Nephron (organoid): Measurements from ENCODE around the gene HS6ST3.

ENCODE experiments used
- H3K27ac Mint-ChIP-seq, 3 experiments: 2 replicates each; pipeline ENCODE4 v1.8.0; 2020; ENCODE audit warnings: mixed read lengths in 3 of 3, mild to moderate bottlenecking in 2 of 3, moderate library complexity in 1 of 3
- H3K27me3 Mint-ChIP-seq: 2 replicates; pipeline ENCODE4 v1.8.0; 2021; ENCODE audit warnings: low read depth, mild to moderate bottlenecking, moderate library complexity, mixed read lengths
- H3K36me3 Mint-ChIP-seq: 2 replicates; pipeline ENCODE4 v1.8.0; 2020; ENCODE audit warnings: low read depth, mixed read lengths
- H3K4me1 Mint-ChIP-seq: 2 replicates; pipeline ENCODE4 v1.8.0; 2020; ENCODE audit warnings: mixed read lengths
- H3K4me3 Mint-ChIP-seq, 3 experiments: 2 replicates each; pipeline ENCODE4 v1.8.0; 2020; ENCODE audit warnings: mild to moderate bottlenecking in 3 of 3, mixed read lengths in 3 of 3, moderate library complexity in 2 of 3
- H3K9me3 Mint-ChIP-seq: 2 replicates; pipeline ENCODE4 v1.8.0; 2020; ENCODE audit warnings: mixed read lengths
- CTCF ChIP-seq, 3 experiments: fragments of 200-600 bp; sonication (generic); IDR thresholded peaks; one replicate each; pipeline ENCODE4 v1.5.0; 2021; ENCODE audit warnings: antibody characterized with exemption in 3 of 3; ENCODE audit not compliant: unreplicated experiment in 3 of 3

HS6ST3 gene

GRCh38 chr13:96546463-96546862 is 456.6 kb downstream of the HS6ST3 start:
- no peak for TF ChIP-seq CTCF (IDR thresholded peaks at IDR 0.05; ENCODE audit: unreplicated experiment in 3 of 3)
- no peak overlapping the region for H3K27ac Mint-ChIP-seq

GRCh38 chr13:96551546-96551945 is 461.6 kb downstream of the HS6ST3 start:
- H3K27ac Mint-ChIP-seq: peak overlapping the region; percentile 58 to 66 (median 60)
- no peaks in the 10 kb centered on the region for H3K36me3 Mint-ChIP-seq
- H3K4me3 Mint-ChIP-seq: no peak overlapping the region
- no peaks in the 10 kb centered on the region for H3K27me3 Mint-ChIP-seq
- no peak for TF ChIP-seq CTCF (IDR thresholded peaks at IDR 0.05; ENCODE audit: unreplicated experiment in 3 of 3)
- H3K9me3 Mint-ChIP-seq: no peaks in the 10 kb centered on the region
- H3K4me1 Mint-ChIP-seq: peaks cover 7% of the 10 kb centered on the region

More at GRCh38 chr13:96546463-96546862, 456.6 kb downstream of the HS6ST3 start:
- no peaks in the 10 kb centered on the region for H3K36me3 Mint-ChIP-seq
- H3K27me3 Mint-ChIP-seq: no peaks in the 10 kb centered on the region
- no peaks in the 10 kb centered on the region for H3K9me3 Mint-ChIP-seq
- peaks cover 6% of the 10 kb centered on the region for H3K4me1 Mint-ChIP-seq
- no peak overlapping the region for H3K4me3 Mint-ChIP-seq

- Mint-ChIP-seq H3K4me1 (peaks cover 7% of the 10 kb centered on the region), H3K27ac (peak overlapping the region in 1 of 3 experiments; percentile 3), H3K36me3 (no peaks in the 10 kb centered on the region), H3K27me3 (no peaks in the 10 kb centered on the region), H3K9me3 (no peaks in the 10 kb centered on the region), H3K4me3 (no peak overlapping the region)
- no peak for TF ChIP-seq CTCF (IDR thresholded peaks at IDR 0.05; ENCODE audit: unreplicated experiment in 3 of 3)
These were observed 462.7 kb downstream of the HS6ST3 start for GRCh38 chr13:96552559-96552958.

- Mint-ChIP-seq H3K4me1 (peaks cover 7% of the 10 kb centered on the region), H3K27me3 (no peaks in the 10 kb centered on the region), H3K36me3 (no peaks in the 10 kb centered on the region), H3K4me3 (no peak overlapping the region), H3K27ac (no peak overlapping the region), H3K9me3 (no peaks in the 10 kb centered on the region)
- no peak for TF ChIP-seq CTCF (IDR thresholded peaks at IDR 0.05; ENCODE audit: unreplicated experiment in 3 of 3)
These were observed 463.9 kb downstream of the HS6ST3 start for GRCh38 chr13:96553796-96554195.

- Mint-ChIP-seq H3K36me3 (no peaks in the 10 kb centered on the region), H3K27ac (no peak overlapping the region), H3K27me3 (no peaks in the 10 kb centered on the region), H3K9me3 (no peaks in the 10 kb centered on the region), H3K4me1 (no peaks in the 10 kb centered on the region), H3K4me3 (no peak overlapping the region)
- no peak for TF ChIP-seq CTCF (IDR thresholded peaks at IDR 0.05; ENCODE audit: unreplicated experiment in 3 of 3)
These were observed 483.7 kb downstream of the HS6ST3 start for GRCh38 chr13:96573563-96573962.

- no peak for TF ChIP-seq CTCF (IDR thresholded peaks at IDR 0.05; ENCODE audit: unreplicated experiment in 3 of 3)
- Mint-ChIP-seq H3K36me3 (no peaks in the 10 kb centered on the region), H3K9me3 (no peaks in the 10 kb centered on the region), H3K4me1 (no peaks in the 10 kb centered on the region), H3K4me3 (no peak overlapping the region), H3K27me3 (no peaks in the 10 kb centered on the region), H3K27ac (no peak overlapping the region)
These were observed 485.8 kb downstream of the HS6ST3 start for GRCh38 chr13:96575423-96576320.
